Activated T-cell treated with anti-CD3 and anti-CD28 coated beads, Interleukin-2, amount 50 U/mL, for 48 hours (primary cell): Measurements from ENCODE around the gene ZKSCAN8.

Source experiments
- DNase-seq, 2 experiments: peaks; one replicate each; pipeline ENCODE4 v3.0.0-alpha.2; 2020

Gene ZKSCAN8

DNA sequence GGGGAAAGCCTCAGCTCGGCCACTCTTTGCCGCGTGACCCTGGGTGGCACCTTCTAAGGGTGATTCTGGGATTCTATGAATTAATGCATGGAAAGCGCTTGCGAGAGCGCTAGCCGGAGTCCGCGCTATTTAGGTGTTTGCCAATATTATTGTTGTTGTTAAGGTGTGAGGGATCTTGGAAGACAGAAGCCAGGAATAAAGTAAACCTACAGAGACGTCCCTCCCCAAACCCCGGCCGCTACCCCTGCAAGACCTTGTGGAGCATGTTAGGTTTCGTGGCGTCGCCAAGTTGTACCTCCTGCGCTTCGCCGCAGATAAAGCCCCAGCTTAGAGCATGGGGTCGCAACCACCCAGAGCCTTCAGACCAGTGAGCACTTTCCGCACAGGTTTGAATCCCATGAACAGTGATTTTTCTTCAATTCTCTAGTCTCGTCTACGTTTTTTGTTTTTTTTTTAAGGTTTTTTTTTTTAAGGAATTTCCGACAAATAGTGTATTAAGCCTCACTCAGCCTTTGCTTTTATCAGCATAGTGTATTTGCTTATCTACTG lies 66.5 kb downstream of the ZKSCAN8 start:
- no peak for DNase-seq
